Duodenal mucosa (tissue), 2 donors: Measurements from ENCODE around the gene RPS6KB2.
A peak's percentile ranks its signal among the peaks of the same experiment; 100 is the strongest.
"Not testable (repeated sequence)": the region's sequence is repeated elsewhere in the genome, so short reads cannot be mapped to it uniquely, and the experiment has no call there.

Source experiments
- H3K27ac ChIP-seq: one replicate; pipeline ENCODE4 v1.7.0; 2013; ENCODE audit warnings: low read depth, low read length
- H3K27me3 ChIP-seq, 2 donors: one replicate each; pipeline ENCODE4 v1.7.0; 2013; ENCODE audit warnings: low read length in 2 of 2, control low read depth in 1 of 2; ENCODE audit not compliant: insufficient read depth in 2 of 2, control insufficient read depth in 1 of 2
- H3K36me3 ChIP-seq, 2 donors: one replicate each; pipeline ENCODE4 v1.7.0; 2013; ENCODE audit warnings: low read length in 2 of 2, control low read depth in 1 of 2; ENCODE audit not compliant: insufficient read depth in 2 of 2, control insufficient read depth in 1 of 2
- H3K4me1 ChIP-seq, 2 donors: one replicate each; pipeline ENCODE4 v1.7.0; 2013; ENCODE audit warnings: low read length in 2 of 2, control low read depth in 1 of 2; ENCODE audit not compliant: insufficient read depth in 2 of 2, control insufficient read depth in 1 of 2
- H3K4me3 ChIP-seq, 2 donors: one replicate each; pipeline ENCODE4 v1.7.0; 2013; ENCODE audit warnings: low read length in 2 of 2, low read depth in 1 of 2
- H3K9ac ChIP-seq, 2 donors: one replicate each; pipeline ENCODE4 v1.7.0; 2013; ENCODE audit warnings: low read length in 2 of 2, low read depth in 1 of 2
- H3K9me3 ChIP-seq, 2 donors: one replicate each; pipeline ENCODE4 v1.7.0; 2013; ENCODE audit warnings: low read length in 2 of 2, control low read depth in 1 of 2; ENCODE audit not compliant: control insufficient read depth in 1 of 2

RPS6KB2 gene

GRCh38 chr11:67455054-67455453 lies 26.8 kb downstream of the RPS6KB2 start, which contains the start of gene CABP4:
TSS of gene CABP4 (plus strand) at chr11:67455354. CDS start at chr11:67455424, 70 bp downstream.
- no peak within 1 kb of the TSS for H3K27ac ChIP-seq
- no peaks in the 10 kb centered on the region for H3K36me3 ChIP-seq
- H3K9ac ChIP-seq, result no peak within 1 kb of the TSS
- no peak within 1 kb of the TSS for H3K4me3 ChIP-seq
- H3K27me3 ChIP-seq, result no peaks in the 10 kb centered on the region
- no peaks in the 10 kb centered on the region for H3K9me3 ChIP-seq
- peaks cover 0 to 3% of the 10 kb centered on the region in 2 donors for H3K4me1 ChIP-seq

GRCh38 chr11:67456068-67456705 lies 27.9 kb downstream of the RPS6KB2 start:
- Histone ChIP-seq H3K4me1 (peaks cover 0 to 3% of the 10 kb centered on the region in 2 donors), H3K9ac (no peak overlapping the region), H3K4me3 (no peak overlapping the region), H3K27me3 (no peaks in the 10 kb centered on the region), H3K36me3 (no peaks in the 10 kb centered on the region), H3K27ac (no peak overlapping the region), H3K9me3 (no peaks in the 10 kb centered on the region)

- no peaks in the 10 kb centered on the region for H3K27me3 ChIP-seq
- H3K36me3 ChIP-seq, result no peaks in the 10 kb centered on the region
- no peak overlapping the region for H3K27ac ChIP-seq
- H3K4me1 ChIP-seq, result no peaks in the 10 kb centered on the region
- no peaks in the 10 kb centered on the region for H3K9me3 ChIP-seq
- no peak overlapping the region for H3K9ac ChIP-seq
- H3K4me3 ChIP-seq, result no peak overlapping the region
Measured at GRCh38 chr11:67457453-67457852, 29.2 kb downstream of the RPS6KB2 start.

- Histone ChIP-seq H3K9ac (no peak overlapping the region), H3K4me3 (no peak overlapping the region), H3K9me3 (no peaks in the 10 kb centered on the region), H3K27me3 (no peaks in the 10 kb centered on the region), H3K4me1 (peaks cover 0 to 2% of the 10 kb centered on the region in 2 donors), H3K36me3 (no peaks in the 10 kb centered on the region), H3K27ac (no peak overlapping the region)
Measured at GRCh38 chr11:67458266-67458665, 30.0 kb downstream of the RPS6KB2 start.

- Histone ChIP-seq H3K27ac (no peak overlapping the region), H3K36me3 (peaks cover 0 to 3% of the 10 kb centered on the region in 2 donors), H3K9me3 (no peaks in the 10 kb centered on the region), H3K4me1 (peaks cover 23 to 24% of the 10 kb centered on the region in 2 donors), H3K9ac (no peak overlapping the region), H3K4me3 (no peak overlapping the region), H3K27me3 (no peaks in the 10 kb centered on the region)
Measured at GRCh38 chr11:67463186-67463585, 34.9 kb downstream of the RPS6KB2 start.

GRCh38 chr11:67463680-67464410 lies 35.6 kb downstream of the RPS6KB2 start:
- H3K4me3 ChIP-seq, result peak overlapping the region; percentile 63 to 66
- peak overlapping the region; percentile 80 to 96 for H3K9ac ChIP-seq

GRCh38 chr11:67464411-67465188 lies 36.3 kb downstream of the RPS6KB2 start:
- Histone ChIP-seq H3K27me3 (no peaks in the 10 kb centered on the region), H3K4me1 (peaks cover 26 to 29% of the 10 kb centered on the region in 2 donors), H3K4me3 (peak overlapping the region; percentile 69 to 88), H3K36me3 (peaks cover 0 to 3% of the 10 kb centered on the region in 2 donors), H3K9ac (peak overlapping the region; percentile 80 to 96), H3K9me3 (no peaks in the 10 kb centered on the region), H3K27ac (peak overlapping the region; percentile 95)

More at GRCh38 chr11:67463680-67464410, 35.6 kb downstream of the RPS6KB2 start:
- Histone ChIP-seq H3K36me3 (peaks cover 0 to 3% of the 10 kb centered on the region in 2 donors), H3K27ac (peak overlapping the region; percentile 89), H3K27me3 (no peaks in the 10 kb centered on the region), H3K4me1 (peaks cover 26 to 27% of the 10 kb centered on the region in 2 donors), H3K9me3 (no peaks in the 10 kb centered on the region)

- Histone ChIP-seq H3K9ac (peak overlapping the region; percentile 65 to 96), H3K27ac (peak overlapping the region; percentile 95)
Measured at GRCh38 chr11:67465189-67465510, 36.9 kb downstream of the RPS6KB2 start.

GRCh38 chr11:67465530-67465929 lies 37.2 kb downstream of the RPS6KB2 start:
- peaks cover 26 to 30% of the 10 kb centered on the region in 2 donors for H3K4me1 ChIP-seq
- H3K4me3 ChIP-seq, result peak overlapping the region; percentile 69 to 88
- H3K9me3 ChIP-seq, H3K27me3 ChIP-seq, H3K36me3 ChIP-seq, H3K27ac ChIP-seq: not testable (repeated sequence)
- peak overlapping the region; percentile 65 to 96 for H3K9ac ChIP-seq

More at GRCh38 chr11:67465189-67465510, 36.9 kb downstream of the RPS6KB2 start:
- H3K4me1 ChIP-seq, result peaks cover 26 to 30% of the 10 kb centered on the region in 2 donors
- H3K4me3 ChIP-seq, result peak overlapping the region; percentile 69 to 88
- peaks cover 0 to 3% of the 10 kb centered on the region in 2 donors for H3K36me3 ChIP-seq
- no peaks in the 10 kb centered on the region for H3K9me3 ChIP-seq
- no peaks in the 10 kb centered on the region for H3K27me3 ChIP-seq

- H3K4me3 ChIP-seq, result no peak overlapping the region
- H3K9ac ChIP-seq, result peak overlapping the region in 1 of 2 donors; percentile 78
- H3K36me3 ChIP-seq, result peaks cover 0 to 3% of the 10 kb centered on the region in 2 donors
- H3K4me1 ChIP-seq, result peaks cover 26 to 30% of the 10 kb centered on the region in 2 donors
- H3K27me3 ChIP-seq, result no peaks in the 10 kb centered on the region
- no peaks in the 10 kb centered on the region for H3K9me3 ChIP-seq
- H3K27ac ChIP-seq, result no peak overlapping the region
Measured at GRCh38 chr11:67466367-67466766, 38.1 kb downstream of the RPS6KB2 start.
